Neuronal stem cell (in vitro differentiated cells): ENCODE results near the gene SHOC2.

Experiments used
- DNase-seq: peaks from one replicate; pipeline ENCODE4 v3.0.0-alpha.2; 2013; ENCODE audit warnings: low spot score
- H2AFZ ChIP-seq: one replicate; pipeline ENCODE4 v1.6.1; 2013; ENCODE audit warnings: mild to moderate bottlenecking, low read length, inconsistent platforms
- H2AK5ac ChIP-seq: 2 replicates; pipeline ENCODE4 v1.6.1; 2013; ENCODE audit warnings: low read depth, mild to moderate bottlenecking, inconsistent platforms, low read length, moderate library complexity, mixed read lengths
- H2BK120ac ChIP-seq: 2 replicates; pipeline ENCODE4 v1.6.1; 2013; ENCODE audit warnings: low read depth, mild to moderate bottlenecking, inconsistent platforms, low read length, moderate library complexity, mixed read lengths
- H2BK12ac ChIP-seq: one replicate; pipeline ENCODE4 v1.6.1; 2013; ENCODE audit warnings: low read length, inconsistent platforms
- H2BK15ac ChIP-seq: 2 replicates; pipeline ENCODE4 v1.6.1; 2013; ENCODE audit warnings: mild to moderate bottlenecking, low read length, inconsistent platforms, mixed read lengths
- H2BK5ac ChIP-seq: one replicate; pipeline ENCODE4 v1.6.1; 2013; ENCODE audit warnings: inconsistent platforms, mild to moderate bottlenecking, low read length, moderate library complexity
- H3K14ac ChIP-seq: one replicate; pipeline ENCODE4 v1.6.1; 2013; ENCODE audit warnings: low read length, inconsistent platforms
- H3K18ac ChIP-seq: 2 replicates; pipeline ENCODE4 v1.6.1; 2013; ENCODE audit warnings: low read length, inconsistent platforms
- H3K23ac ChIP-seq: 2 replicates; pipeline ENCODE4 v1.6.1; 2013; ENCODE audit warnings: low read depth, mild to moderate bottlenecking, mixed read lengths, low read length, inconsistent platforms; ENCODE audit not compliant: poor library complexity
- H3K27ac ChIP-seq: replicated peaks from 3 replicates; pipeline ENCODE4 v1.5.1; 2013; ENCODE audit warnings: low read length, inconsistent platforms
- H3K27me3 ChIP-seq, 3 experiments: 2 replicates each; pipeline ENCODE4 v1.6.1; 2013; ENCODE audit warnings: low read length in 3 of 3, mild to moderate bottlenecking in 2 of 3, inconsistent platforms in 1 of 3, low read depth in 1 of 3, mixed read lengths in 1 of 3, moderate library complexity in 1 of 3; ENCODE audit not compliant: control insufficient read depth in 3 of 3, insufficient read depth in 3 of 3
- H3K36me3 ChIP-seq, 2 donors: replicated peaks in 1 of 2; 2 replicates each; pipeline ENCODE4 v1.6.1; 2013; ENCODE audit warnings: low read length in 2 of 2; ENCODE audit not compliant: control insufficient read depth in 2 of 2, insufficient read depth in 2 of 2
- H3K4ac ChIP-seq: 2 replicates; pipeline ENCODE4 v1.6.1; 2013; ENCODE audit warnings: inconsistent platforms, mild to moderate bottlenecking, low read length, moderate library complexity
- H3K4me1 ChIP-seq, 2 donors: 1 replicate in 1 of 2; 2 replicates in 1 of 2; pipeline ENCODE4 v1.6.1; 2013; ENCODE audit warnings: low read length in 2 of 2, low read depth in 1 of 2; ENCODE audit not compliant: control insufficient read depth in 2 of 2, insufficient read depth in 1 of 2
- H3K4me2 ChIP-seq: one replicate; pipeline ENCODE4 v1.6.1; 2013; ENCODE audit warnings: mild to moderate bottlenecking, low read length, inconsistent platforms; ENCODE audit not compliant: insufficient read depth, poor library complexity, severe bottlenecking
- H3K4me3 ChIP-seq, 2 donors: 2 replicates each; pipeline ENCODE4 v1.5.1; 2013; ENCODE audit warnings: low read length in 2 of 2, mild to moderate bottlenecking in 2 of 2, inconsistent platforms in 1 of 2, moderate library complexity in 1 of 2
- H3K79me1 ChIP-seq: one replicate; pipeline ENCODE4 v1.6.1; 2013; ENCODE audit warnings: low read depth, mild to moderate bottlenecking, inconsistent platforms, low read length, moderate library complexity
- H3K9ac ChIP-seq: one replicate; pipeline ENCODE4 v1.6.1; 2013; ENCODE audit warnings: mild to moderate bottlenecking, low read depth, low read length, inconsistent platforms; ENCODE audit not compliant: poor library complexity
- H3K9me3 ChIP-seq, 2 donors: replicated peaks in 1 of 2; 2 replicates each; pipeline versions ENCODE3 to v1.6.1; 2013; ENCODE audit warnings: low read length in 2 of 2, mild to moderate bottlenecking in 2 of 2, inconsistent platforms in 1 of 2, low read depth in 1 of 2, mixed read lengths in 1 of 2, moderate library complexity in 1 of 2; ENCODE audit not compliant: control insufficient read depth in 2 of 2, insufficient read depth in 1 of 2
- H4K8ac ChIP-seq: one replicate; pipeline ENCODE4 v1.6.1; 2013; ENCODE audit warnings: low read depth, mild to moderate bottlenecking, inconsistent platforms, low read length, moderate library complexity
- H4K91ac ChIP-seq: one replicate; pipeline ENCODE4 v1.6.1; 2013; ENCODE audit warnings: low read length, low read depth, mild to moderate bottlenecking, inconsistent platforms; ENCODE audit not compliant: poor library complexity
- WGBS, 2 donors: extraction: QIAGEN DNeasy Blood & Tissue Kit; methylation state at CpG; one replicate each; pipeline ENCODE4 v1.1.7; 2013; ENCODE audit warnings: missing lambda C conversion rate in 2 of 2, mixed read lengths in 1 of 2; ENCODE audit not compliant: insufficient read length in 2 of 2, insufficient replicate concordance in 1 of 2; ENCODE audit errors: extremely low coverage in 2 of 2; 5-methylcytosine and 5-hydroxymethylcytosine counted together

SHOC2 gene

GRCh38 chr10:111015181-111015580, 95.8 kb downstream of the SHOC2 start:
- H3K14ac ChIP-seq, result no peak overlapping the region
- H3K36me3 ChIP-seq, result peaks cover 2 to 77% of the 10 kb centered on the region in 2 donors
- H2AFZ ChIP-seq, result no peak overlapping the region
- no peak overlapping the region for H3K18ac ChIP-seq
- H2BK5ac ChIP-seq, result no peak overlapping the region
- no peak overlapping the region for H2AK5ac ChIP-seq
- no peaks in the 10 kb centered on the region for H3K79me1 ChIP-seq
- H4K91ac ChIP-seq, result no peak overlapping the region
- H2BK15ac ChIP-seq, result no peak overlapping the region
- no peaks in the 10 kb centered on the region for H3K4me1 ChIP-seq
- no peak overlapping the region for H2BK12ac ChIP-seq
- no peaks in the 10 kb centered on the region for H3K9me3 ChIP-seq
- no peak overlapping the region for H2BK120ac ChIP-seq
- H3K23ac ChIP-seq, result no peak overlapping the region
- no peak overlapping the region for H3K27ac ChIP-seq
- no peak overlapping the region for H3K4me3 ChIP-seq
- H3K27me3 ChIP-seq, result no peaks in the 10 kb centered on the region
- DNase-seq, result no peak
- H3K4ac ChIP-seq, result no peak overlapping the region
- no CpG with 5 or more reads among the region's 1 CpG for WGBS, 2 donors
- no peak overlapping the region for H4K8ac ChIP-seq
- H3K4me2 ChIP-seq, result no peak overlapping the region
- no peak overlapping the region for H3K9ac ChIP-seq

GRCh38 chr10:111017098-111017497, 97.7 kb downstream of the SHOC2 start:
- H3K9ac ChIP-seq, result no peak overlapping the region
- WGBS, 2 donors, result no CpG with 5 or more reads among the region's 2 CpGs
- no peak overlapping the region for H2BK120ac ChIP-seq

DNA sequence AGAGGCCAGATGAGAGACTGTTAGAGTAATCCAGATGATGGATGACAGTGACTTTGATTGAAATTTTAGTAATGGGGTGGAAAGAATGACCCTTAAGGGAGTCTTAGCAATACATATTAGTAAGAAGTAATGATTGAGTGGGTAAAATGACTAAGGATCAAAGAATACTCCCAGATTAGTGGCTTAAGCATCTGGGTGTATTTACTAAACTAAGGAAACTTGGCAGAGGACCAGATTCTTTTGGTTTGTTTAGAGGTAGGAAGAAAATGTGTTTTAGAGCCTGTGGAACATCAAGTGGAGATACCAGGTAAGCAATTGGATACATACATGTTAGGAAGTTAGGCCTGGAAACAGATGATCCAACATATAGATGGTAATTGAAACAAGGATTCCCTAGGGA, 98.6 kb downstream of the SHOC2 start:
- H3K23ac ChIP-seq, result no peak overlapping the region
- H2AK5ac ChIP-seq, result no peak overlapping the region
- no peaks in the 10 kb centered on the region for H3K79me1 ChIP-seq
- no peaks in the 10 kb centered on the region for H3K27me3 ChIP-seq
- H2BK5ac ChIP-seq, result no peak overlapping the region
- H3K27ac ChIP-seq, result no peak overlapping the region
- peaks cover 2 to 6% of the 10 kb centered on the region in 2 donors for H3K9me3 ChIP-seq
- no peak overlapping the region for H3K4me3 ChIP-seq
- H3K4me1 ChIP-seq, result no peaks in the 10 kb centered on the region
- H3K18ac ChIP-seq, result no peak overlapping the region
- DNase-seq, result no peak
- H3K36me3 ChIP-seq, result peaks cover 1 to 59% of the 10 kb centered on the region in 2 donors
- no peak overlapping the region for H3K4ac ChIP-seq
- no peak overlapping the region for H3K9ac ChIP-seq
- no peak overlapping the region for H4K8ac ChIP-seq
- no peak overlapping the region for H2BK120ac ChIP-seq
- no peak overlapping the region for H3K4me2 ChIP-seq
- H2AFZ ChIP-seq, result no peak overlapping the region
- no peak overlapping the region for H4K91ac ChIP-seq
- H2BK15ac ChIP-seq, result no peak overlapping the region
- H3K14ac ChIP-seq, result no peak overlapping the region
- H2BK12ac ChIP-seq, result no peak overlapping the region

More at GRCh38 chr10:111017098-111017497, 97.7 kb downstream of the SHOC2 start:
- Histone ChIP-seq H4K91ac (no peak overlapping the region), H4K8ac (no peak overlapping the region), H3K27ac (no peak overlapping the region), H3K9me3 (no peaks in the 10 kb centered on the region), H3K23ac (no peak overlapping the region), H2BK15ac (no peak overlapping the region), H2AK5ac (no peak overlapping the region), H3K27me3 (no peaks in the 10 kb centered on the region), H2BK5ac (no peak overlapping the region), H3K4me3 (no peak overlapping the region), H3K18ac (no peak overlapping the region), H3K36me3 (peaks cover 0 to 63% of the 10 kb centered on the region in 2 donors), H3K14ac (no peak overlapping the region), H2BK12ac (no peak overlapping the region), H2AFZ (no peak overlapping the region), H3K4ac (no peak overlapping the region), H3K4me2 (no peak overlapping the region), H3K79me1 (no peaks in the 10 kb centered on the region), H3K4me1 (no peaks in the 10 kb centered on the region)
- no peak for DNase-seq

DNA sequence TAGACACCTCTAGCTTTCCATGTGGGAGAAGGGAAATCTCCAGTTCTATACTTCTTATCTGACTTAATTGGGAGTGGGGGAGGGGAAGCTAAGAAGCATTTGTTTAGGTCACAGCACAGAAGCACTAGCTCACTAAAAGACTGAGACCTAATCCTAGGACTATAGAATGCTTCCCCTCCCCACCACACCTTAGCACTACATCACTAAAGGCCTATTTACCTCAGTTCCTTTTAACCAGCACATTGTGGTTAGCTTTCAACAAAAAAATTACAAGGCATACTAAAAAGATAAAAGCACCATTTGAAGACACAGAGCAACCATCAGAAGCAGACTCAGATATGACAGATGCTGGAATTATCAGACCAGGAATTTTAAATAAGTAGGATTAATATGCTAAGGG, 103.7 kb downstream of the SHOC2 start:
- no peak for DNase-seq
- no peak overlapping the region for H3K4me3 ChIP-seq
- no peak overlapping the region for H2AK5ac ChIP-seq
- H4K8ac ChIP-seq, result no peak overlapping the region
- no peak overlapping the region for H3K18ac ChIP-seq
- H3K4me2 ChIP-seq, result no peak overlapping the region
- H2BK5ac ChIP-seq, result no peak overlapping the region
- no peak overlapping the region for H2BK12ac ChIP-seq
- H3K9me3 ChIP-seq, result peaks cover 2 to 17% of the 10 kb centered on the region in 2 donors
- no peak overlapping the region for H2AFZ ChIP-seq
- peaks cover 1 to 27% of the 10 kb centered on the region in 2 donors for H3K36me3 ChIP-seq
- no peak overlapping the region for H3K27ac ChIP-seq
- H2BK120ac ChIP-seq, result no peak overlapping the region
- H3K4me1 ChIP-seq, result no peaks in the 10 kb centered on the region
- no peaks in the 10 kb centered on the region for H3K79me1 ChIP-seq
- H3K23ac ChIP-seq, result no peak overlapping the region
- no peaks in the 10 kb centered on the region for H3K27me3 ChIP-seq
- H3K9ac ChIP-seq, result no peak overlapping the region
- no peak overlapping the region for H4K91ac ChIP-seq
- no peak overlapping the region for H3K4ac ChIP-seq
- no peak overlapping the region for H2BK15ac ChIP-seq
- H3K14ac ChIP-seq, result no peak overlapping the region
